ENCODE data around the gene EDN2. TPM values are rescaled to one million over a fixed set of nuclear protein-coding genes. Genes with fewer than 3 reads are reported as not detected.

Gene EDN2
- total and polyA plus RNA-seq, 4 donors = 0.10 to 0.13 TPM; not detected in 2

DNA sequence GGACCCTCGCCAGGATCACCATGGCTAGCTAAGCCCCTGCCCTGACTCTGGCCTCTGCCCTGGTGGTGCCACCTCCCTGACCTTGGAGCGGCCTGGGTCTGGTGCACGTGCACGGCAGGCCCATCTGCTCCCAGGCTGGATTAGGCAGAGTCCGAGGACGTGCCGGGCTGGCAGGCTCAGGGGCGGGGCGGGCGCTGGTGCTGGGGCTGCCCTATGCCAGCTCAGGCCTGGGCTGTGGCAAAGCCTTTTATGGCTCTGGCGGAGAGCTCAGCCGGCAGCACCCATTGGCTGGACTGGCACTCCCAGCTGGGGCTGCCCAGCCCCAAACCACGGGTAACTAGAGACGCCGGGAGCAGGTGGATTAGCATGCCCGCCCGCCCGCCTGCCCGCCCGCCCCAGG lies 17.1 kb upstream of the EDN2 start (continued):
- TF ChIP-seq, protein P1, sequence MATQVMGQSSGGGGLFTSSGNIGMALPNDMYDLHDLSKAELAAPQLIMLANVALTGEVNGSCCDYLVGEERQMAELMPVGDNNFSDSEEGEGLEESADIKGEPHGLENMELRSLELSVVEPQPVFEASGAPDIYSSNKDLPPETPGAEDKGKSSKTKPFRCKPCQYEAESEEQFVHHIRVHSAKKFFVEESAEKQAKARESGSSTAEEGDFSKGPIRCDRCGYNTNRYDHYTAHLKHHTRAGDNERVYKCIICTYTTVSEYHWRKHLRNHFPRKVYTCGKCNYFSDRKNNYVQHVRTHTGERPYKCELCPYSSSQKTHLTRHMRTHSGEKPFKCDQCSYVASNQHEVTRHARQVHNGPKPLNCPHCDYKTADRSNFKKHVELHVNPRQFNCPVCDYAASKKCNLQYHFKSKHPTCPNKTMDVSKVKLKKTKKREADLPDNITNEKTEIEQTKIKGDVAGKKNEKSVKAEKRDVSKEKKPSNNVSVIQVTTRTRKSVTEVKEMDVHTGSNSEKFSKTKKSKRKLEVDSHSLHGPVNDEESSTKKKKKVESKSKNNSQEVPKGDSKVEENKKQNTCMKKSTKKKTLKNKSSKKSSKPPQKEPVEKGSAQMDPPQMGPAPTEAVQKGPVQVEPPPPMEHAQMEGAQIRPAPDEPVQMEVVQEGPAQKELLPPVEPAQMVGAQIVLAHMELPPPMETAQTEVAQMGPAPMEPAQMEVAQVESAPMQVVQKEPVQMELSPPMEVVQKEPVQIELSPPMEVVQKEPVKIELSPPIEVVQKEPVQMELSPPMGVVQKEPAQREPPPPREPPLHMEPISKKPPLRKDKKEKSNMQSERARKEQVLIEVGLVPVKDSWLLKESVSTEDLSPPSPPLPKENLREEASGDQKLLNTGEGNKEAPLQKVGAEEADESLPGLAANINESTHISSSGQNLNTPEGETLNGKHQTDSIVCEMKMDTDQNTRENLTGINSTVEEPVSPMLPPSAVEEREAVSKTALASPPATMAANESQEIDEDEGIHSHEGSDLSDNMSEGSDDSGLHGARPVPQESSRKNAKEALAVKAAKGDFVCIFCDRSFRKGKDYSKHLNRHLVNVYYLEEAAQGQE (IDR thresholded peaks at IDR 0.05) = no peak
- TF ChIP-seq JUND (IDR thresholded peaks at IDR 0.05) = no peak
- TF ChIP-seq SP1 (IDR thresholded peaks at IDR 0.05) = no peak
- TF ChIP-seq RXRA (IDR thresholded peaks at IDR 0.05) = no peak
- TF ChIP-seq EGR1 (IDR thresholded peaks at IDR 0.05; ENCODE audit: low read depth in 2 of 2) = no peak

DNA sequence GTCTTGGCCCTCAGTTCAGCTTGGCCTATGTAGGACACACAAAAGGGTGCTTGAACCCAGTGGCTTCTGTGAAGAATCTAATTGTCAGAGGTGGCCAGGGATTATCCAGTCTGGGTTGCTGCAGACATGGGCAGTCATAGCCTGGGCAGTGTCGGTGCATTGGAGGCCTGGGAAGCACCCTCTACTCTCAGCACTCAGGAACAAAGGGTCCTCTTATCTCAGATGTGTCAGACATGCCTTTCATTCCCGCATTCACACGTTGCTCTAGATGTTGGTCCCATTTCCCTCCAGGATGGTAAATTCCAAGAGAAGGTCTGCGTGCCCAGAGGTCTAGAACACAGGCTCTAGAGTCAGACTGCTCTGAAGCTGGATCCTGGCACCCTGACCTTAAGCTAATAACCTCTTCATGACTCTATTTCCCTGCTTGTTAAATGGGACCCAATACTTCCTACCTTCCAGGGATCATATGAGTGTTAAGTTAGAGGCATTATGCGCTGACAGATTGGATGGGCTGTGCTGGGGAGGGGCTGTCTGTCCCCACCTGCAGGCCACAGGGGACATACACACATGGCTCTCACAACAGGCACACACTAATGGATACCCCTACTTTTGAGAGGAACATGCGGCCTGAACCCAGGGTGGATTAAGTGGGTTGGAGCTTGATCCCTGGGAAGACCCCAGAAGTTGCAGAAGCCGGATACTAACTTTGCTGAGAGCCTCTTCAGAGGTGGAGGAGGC lies 16.5 kb upstream of the EDN2 start:
- Histone ChIP-seq H3K9me3 (ENCODE audit: control insufficient read depth in 4 of 4, low read length in 3 of 4) (no peaks in the 10 kb centered on the region), H3K9ac (ENCODE audit: low read depth in 1 of 2, low read length in 2 of 2) (no peak overlapping the region), H3K27ac (ENCODE audit: low read depth in 1 of 2, low read length in 2 of 2) (no peak overlapping the region), H3K27me3 (ENCODE audit: control insufficient read depth in 4 of 4, insufficient read depth in 4 of 4, low read length in 3 of 4) (peaks cover 0 to 2% (median 0%) of the 10 kb centered on the region in 4 donors), H3K36me3 (ENCODE audit: control insufficient read depth in 4 of 4, insufficient read depth in 3 of 4, low read depth in 1 of 4, low read length in 3 of 4) (no peaks in the 10 kb centered on the region), H3K4me3 (ENCODE audit: low read depth in 1 of 3, low read length in 3 of 3) (no peak overlapping the region), H3K4me1 (ENCODE audit: control insufficient read depth in 4 of 4, insufficient read depth in 4 of 4, low read length in 3 of 4) (peaks cover 1 to 5% (median 3%) of the 10 kb centered on the region in 4 donors)
- no peak for TF ChIP-seq HNF4G (IDR thresholded peaks at IDR 0.05)
- no peak for TF ChIP-seq YY1 (IDR thresholded peaks at IDR 0.05)
- TF ChIP-seq, protein P1 (IDR thresholded peaks at IDR 0.05) = no peak
- TF ChIP-seq RXRA (IDR thresholded peaks at IDR 0.05) = no peak
- TF ChIP-seq, protein P2, sequence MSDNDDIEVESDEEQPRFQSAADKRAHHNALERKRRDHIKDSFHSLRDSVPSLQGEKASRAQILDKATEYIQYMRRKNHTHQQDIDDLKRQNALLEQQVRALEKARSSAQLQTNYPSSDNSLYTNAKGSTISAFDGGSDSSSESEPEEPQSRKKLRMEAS (IDR thresholded peaks at IDR 0.05) = no peak
- no peak for DNase-seq (ENCODE audit: low spot score)
- 89% methylated on average over 7 of the region's 7 CpGs for WGBS

DNA sequence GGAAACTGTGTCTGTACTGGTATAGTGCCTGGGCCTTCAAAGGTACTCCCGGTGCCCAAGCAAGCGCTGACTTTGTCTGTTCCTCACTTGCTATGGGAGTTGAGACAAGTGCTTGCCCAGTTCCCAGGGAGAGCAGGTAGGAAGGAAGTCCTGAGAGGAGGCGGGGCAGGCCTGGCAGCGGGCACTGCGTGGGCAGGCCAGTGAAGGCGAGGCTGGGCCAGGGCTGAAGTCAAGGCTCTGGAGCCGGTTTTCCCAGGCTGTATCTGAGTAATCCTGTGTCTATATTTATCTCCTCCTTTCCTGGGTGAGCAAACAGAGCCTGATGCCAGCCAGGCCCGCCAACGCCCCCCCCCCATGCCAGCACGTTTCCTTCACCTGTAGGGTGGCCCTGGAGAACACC lies 15.9 kb upstream of the EDN2 start:
- H3K4me1 ChIP-seq (ENCODE audit: control insufficient read depth in 4 of 4, insufficient read depth in 4 of 4, low read length in 3 of 4) = peaks cover 3 to 7% (median 5%) of the 10 kb centered on the region in 4 donors
- H3K27ac ChIP-seq (ENCODE audit: low read depth in 1 of 2, low read length in 2 of 2) = no peak overlapping the region
- no peak for TF ChIP-seq GABPA (IDR thresholded peaks at IDR 0.05 in 1 of 2, conservative IDR thresholded peaks at IDR 0.05 in 1 of 2)
- TF ChIP-seq, protein P2 (IDR thresholded peaks at IDR 0.05) = no peak
- no peak for TF ChIP-seq TAF1 (conservative IDR thresholded peaks at IDR 0.05)
- no peak for TF ChIP-seq SP1 (IDR thresholded peaks at IDR 0.05)
- no peak for TF ChIP-seq NR2F2 (IDR thresholded peaks at IDR 0.05)
- no peak for TF ChIP-seq RAD21 (IDR thresholded peaks at IDR 0.05)
- TF ChIP-seq, protein P3, sequence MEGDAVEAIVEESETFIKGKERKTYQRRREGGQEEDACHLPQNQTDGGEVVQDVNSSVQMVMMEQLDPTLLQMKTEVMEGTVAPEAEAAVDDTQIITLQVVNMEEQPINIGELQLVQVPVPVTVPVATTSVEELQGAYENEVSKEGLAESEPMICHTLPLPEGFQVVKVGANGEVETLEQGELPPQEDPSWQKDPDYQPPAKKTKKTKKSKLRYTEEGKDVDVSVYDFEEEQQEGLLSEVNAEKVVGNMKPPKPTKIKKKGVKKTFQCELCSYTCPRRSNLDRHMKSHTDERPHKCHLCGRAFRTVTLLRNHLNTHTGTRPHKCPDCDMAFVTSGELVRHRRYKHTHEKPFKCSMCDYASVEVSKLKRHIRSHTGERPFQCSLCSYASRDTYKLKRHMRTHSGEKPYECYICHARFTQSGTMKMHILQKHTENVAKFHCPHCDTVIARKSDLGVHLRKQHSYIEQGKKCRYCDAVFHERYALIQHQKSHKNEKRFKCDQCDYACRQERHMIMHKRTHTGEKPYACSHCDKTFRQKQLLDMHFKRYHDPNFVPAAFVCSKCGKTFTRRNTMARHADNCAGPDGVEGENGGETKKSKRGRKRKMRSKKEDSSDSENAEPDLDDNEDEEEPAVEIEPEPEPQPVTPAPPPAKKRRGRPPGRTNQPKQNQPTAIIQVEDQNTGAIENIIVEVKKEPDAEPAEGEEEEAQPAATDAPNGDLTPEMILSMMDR (IDR thresholded peaks at IDR 0.05; ENCODE audit: low read depth, low read length, missing input control) = no peak
- TF ChIP-seq, protein P4, sequence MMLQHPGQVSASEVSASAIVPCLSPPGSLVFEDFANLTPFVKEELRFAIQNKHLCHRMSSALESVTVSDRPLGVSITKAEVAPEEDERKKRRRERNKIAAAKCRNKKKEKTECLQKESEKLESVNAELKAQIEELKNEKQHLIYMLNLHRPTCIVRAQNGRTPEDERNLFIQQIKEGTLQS (IDR thresholded peaks at IDR 0.05) = no peak
- no peak for TF ChIP-seq FOXA1 (IDR thresholded peaks at IDR 0.05)
- no peak for TF ChIP-seq YY1 (IDR thresholded peaks at IDR 0.05)
- no peak for TF ChIP-seq HNF4G (IDR thresholded peaks at IDR 0.05)
- TF ChIP-seq, protein P5, sequence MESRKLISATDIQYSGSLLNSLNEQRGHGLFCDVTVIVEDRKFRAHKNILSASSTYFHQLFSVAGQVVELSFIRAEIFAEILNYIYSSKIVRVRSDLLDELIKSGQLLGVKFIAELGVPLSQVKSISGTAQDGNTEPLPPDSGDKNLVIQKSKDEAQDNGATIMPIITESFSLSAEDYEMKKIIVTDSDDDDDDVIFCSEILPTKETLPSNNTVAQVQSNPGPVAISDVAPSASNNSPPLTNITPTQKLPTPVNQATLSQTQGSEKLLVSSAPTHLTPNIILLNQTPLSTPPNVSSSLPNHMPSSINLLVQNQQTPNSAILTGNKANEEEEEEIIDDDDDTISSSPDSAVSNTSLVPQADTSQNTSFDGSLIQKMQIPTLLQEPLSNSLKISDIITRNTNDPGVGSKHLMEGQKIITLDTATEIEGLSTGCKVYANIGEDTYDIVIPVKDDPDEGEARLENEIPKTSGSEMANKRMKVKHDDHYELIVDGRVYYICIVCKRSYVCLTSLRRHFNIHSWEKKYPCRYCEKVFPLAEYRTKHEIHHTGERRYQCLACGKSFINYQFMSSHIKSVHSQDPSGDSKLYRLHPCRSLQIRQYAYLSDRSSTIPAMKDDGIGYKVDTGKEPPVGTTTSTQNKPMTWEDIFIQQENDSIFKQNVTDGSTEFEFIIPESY (IDR thresholded peaks at IDR 0.05) = no peak

More for the DNA sequence above, 15.9 kb upstream of the EDN2 start:
- H3K36me3 ChIP-seq (ENCODE audit: control insufficient read depth in 4 of 4, insufficient read depth in 3 of 4, low read depth in 1 of 4, low read length in 3 of 4) = no peaks in the 10 kb centered on the region
- no peak for DNase-seq (ENCODE audit: low spot score)
- no peaks in the 10 kb centered on the region for H3K9me3 ChIP-seq (ENCODE audit: control insufficient read depth in 4 of 4, low read length in 3 of 4)
- no peak overlapping the region for H3K9ac ChIP-seq (ENCODE audit: low read depth in 1 of 2, low read length in 2 of 2)
- 70% methylated on average over 10 of the region's 10 CpGs for WGBS
- no peak overlapping the region for H3K4me3 ChIP-seq (ENCODE audit: low read depth in 1 of 3, low read length in 3 of 3)
- H3K27me3 ChIP-seq (ENCODE audit: control insufficient read depth in 4 of 4, insufficient read depth in 4 of 4, low read length in 3 of 4) = peaks cover 0 to 2% (median 0%) of the 10 kb centered on the region in 4 donors

Data from liver (tissue), 9 donors.